Measurements from ENCODE around the gene HBB.
"Not testable (repeated sequence)": the region's sequence is repeated elsewhere in the genome, so short reads cannot be mapped to it uniquely, and the experiment has no call there.

Gene HBB

GRCh38 chr11:5226732-5227310 lies at the start of gene HBB:
Gene HBB, minus strand, starts transcription at chr11:5227071. Its CDS starts 50 bp downstream, at chr11:5227021.
- no peak for DNase-seq

DNA sequence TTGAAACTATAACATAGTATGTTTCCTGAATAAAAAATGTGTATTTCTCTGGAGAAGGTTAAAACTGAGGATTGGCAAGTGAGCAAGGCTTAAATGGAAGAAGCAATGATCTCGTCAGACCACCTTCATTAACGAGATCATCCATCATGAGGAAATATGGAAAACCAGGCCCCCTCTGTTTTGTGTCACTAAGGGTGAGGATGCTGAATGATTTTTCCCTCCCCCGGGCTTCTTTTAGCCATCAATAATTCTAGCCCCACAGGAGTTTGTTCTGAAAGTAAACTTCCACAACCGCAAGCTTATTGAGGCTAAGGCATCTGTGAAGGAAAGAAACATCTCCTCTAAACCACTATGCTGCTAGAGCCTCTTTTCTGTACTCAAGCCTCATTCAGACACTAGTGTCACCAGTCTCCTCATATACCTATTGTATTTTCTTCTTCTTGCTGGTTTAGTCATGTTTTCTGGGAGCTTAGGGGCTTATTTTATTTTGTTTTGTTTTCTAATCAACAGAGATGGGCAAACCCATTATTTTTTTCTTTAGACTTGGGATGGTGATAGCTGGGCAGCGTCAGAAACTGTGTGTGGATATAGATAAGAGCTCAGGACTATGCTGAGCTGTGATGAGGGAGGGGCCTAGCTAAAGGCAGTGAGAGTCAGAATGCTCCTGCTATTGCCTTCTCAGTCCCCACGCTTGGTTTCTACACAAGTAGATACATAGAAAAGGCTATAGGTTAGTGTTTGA lies 48.7 kb upstream of the HBB start:
- no peak for DNase-seq

DNA sequence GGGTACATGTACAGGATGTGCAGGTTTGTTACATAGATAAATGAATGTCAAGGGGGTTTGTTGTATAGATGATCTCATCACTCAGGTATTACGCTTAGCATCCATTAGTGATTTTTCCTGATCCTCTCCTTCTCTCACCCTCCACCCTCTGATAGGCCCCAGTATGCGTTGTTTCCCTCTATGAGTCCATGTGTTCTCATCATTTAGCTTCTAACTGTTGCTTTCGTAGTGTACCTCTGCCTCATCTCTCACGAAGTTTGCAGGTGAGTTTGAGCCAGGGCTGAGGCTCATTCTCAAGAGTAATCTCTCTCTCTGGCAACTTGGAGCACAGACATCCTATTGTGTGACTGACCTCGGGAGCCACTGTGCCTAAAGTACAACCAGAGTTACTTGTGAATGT lies 47.5 kb upstream of the HBB start:
- DNase-seq = no peak

DNA sequence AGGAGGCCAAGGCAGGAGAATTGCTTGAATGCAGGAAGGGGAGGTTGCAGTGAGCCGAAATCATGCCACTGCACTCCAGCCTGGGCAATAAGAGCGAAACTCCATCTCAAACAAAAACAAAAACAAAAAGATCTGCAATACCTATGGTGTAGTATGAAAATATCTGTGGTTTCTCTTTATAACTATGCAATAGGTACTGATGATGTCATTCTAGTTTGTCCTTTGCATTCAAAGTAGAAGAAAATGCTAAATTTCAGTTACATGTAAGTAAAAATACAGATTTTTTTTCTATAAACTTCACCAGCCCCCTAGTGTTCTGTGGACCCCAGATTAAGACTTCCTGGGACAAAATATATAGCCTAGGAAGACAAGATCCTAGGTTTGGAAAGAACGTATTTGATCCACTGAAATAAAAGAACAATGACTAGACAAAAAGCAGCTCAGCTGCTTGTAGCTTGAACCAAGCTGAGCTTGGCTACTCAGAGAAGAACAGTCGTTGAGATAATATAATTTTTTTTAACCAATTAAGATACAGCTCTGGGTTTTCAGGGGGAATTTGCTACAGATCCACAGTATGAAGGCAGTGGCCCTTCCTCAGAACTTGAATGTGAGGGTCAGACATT lies 45.6 kb upstream of the HBB start:
- DNase-seq = no peak

DNA sequence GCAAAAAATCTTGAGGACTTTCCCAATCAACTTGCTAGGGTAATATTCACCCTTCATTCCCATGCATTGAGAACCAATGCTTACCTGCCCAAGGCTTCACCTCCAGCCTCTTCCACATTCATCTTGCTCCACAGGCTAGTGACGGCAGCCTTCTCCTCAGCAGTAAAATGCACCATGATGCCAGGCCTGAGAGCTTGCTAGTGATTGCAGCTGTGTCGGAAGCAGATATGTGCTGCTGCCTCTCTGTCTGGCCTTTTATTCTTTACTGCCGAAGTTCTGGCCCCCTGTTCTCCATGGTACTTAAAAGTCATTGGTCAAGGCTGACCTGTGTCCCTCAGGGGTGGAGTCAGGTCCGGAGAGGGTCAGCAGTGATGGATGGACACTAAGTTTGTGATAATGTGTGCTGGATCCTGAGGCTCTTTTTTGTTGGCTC lies 42.9 kb upstream of the HBB start, which contains the start of gene HBE1:
HBE1 (minus strand) TSS at position 231 of the 433 bp plus-strand sequence; CDS start at position 176, 55 bp downstream.
- no peak for DNase-seq

GRCh38 chr11:5267033-5267563 lies 40.2 kb upstream of the HBB start:
- no peak for DNase-seq

DNA sequence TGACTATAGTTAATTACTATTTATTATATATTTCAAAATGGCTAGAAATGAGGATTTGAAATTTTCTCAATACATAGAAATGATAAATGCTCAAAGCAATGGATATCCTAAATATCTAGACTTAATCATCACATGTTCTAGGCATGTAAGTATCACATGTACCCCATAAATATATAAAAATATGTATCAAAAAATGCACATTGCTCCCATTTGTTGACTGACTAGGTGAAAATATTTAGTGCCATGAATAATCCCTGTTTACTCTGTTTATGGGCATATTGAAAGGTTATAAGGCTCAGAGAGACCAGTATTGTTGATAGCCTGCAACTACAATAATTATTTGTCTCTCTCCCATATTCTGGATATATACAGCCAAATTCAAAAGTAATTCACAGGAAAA lies 39.7 kb upstream of the HBB start:
- no peak for DNase-seq

DNA sequence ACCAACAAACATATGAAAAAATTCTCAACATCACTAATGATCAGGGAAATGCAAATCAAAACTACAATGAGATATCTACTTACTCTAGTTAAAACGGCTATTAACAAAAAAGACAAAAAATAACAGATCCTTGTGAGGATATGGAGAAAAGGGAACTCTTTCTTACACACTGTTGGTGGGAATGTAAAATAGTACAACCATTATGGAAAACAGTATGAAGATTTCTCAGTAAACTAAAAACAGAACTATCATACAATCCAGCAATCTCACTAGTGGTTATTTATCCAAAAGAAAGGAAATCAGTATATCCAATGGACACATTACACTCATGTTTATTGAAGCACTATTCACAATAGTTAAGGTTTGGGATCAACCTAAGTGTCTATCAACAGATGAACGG lies 39.0 kb upstream of the HBB start:
- no peak for DNase-seq

GRCh38 chr11:5258543-5259262 lies 31.8 kb upstream of the HBB start:
- DNase-seq = no peak

- no peak for DNase-seq
Observed at GRCh38 chr11:5257296-5257695, 30.4 kb upstream of the HBB start.

GRCh38 chr11:5254646-5255413 lies 28.0 kb upstream of the HBB start, which contains the start of gene HBG2:
Gene HBG2, minus strand, starts transcription at chr11:5254781. Its CDS starts 53 bp downstream, at chr11:5254728.
- DNase-seq = not testable (repeated sequence)

DNA sequence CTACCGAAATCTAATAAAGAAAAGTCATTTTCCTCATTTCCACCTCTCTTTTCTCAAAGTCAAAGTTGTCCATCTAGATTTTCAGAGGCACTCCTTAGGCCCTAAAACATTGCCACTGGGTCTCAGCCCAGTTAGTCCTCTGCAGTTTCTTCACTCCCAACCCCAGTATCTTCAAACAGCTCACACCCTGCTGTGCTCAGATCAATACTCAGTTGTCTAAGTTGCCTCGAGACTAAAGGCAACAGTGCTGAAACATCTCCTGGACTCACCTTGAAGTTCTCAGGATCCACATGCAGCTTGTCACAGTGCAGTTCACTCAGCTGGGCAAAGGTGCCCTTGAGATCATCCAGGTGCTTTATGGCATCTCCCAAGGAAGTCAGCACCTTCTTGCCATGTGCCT lies 27.2 kb upstream of the HBB start:
- not testable (repeated sequence) for DNase-seq

- DNase-seq = not testable (repeated sequence)
Observed at GRCh38 chr11:5253440-5253839, 26.6 kb upstream of the HBB start.

DNA sequence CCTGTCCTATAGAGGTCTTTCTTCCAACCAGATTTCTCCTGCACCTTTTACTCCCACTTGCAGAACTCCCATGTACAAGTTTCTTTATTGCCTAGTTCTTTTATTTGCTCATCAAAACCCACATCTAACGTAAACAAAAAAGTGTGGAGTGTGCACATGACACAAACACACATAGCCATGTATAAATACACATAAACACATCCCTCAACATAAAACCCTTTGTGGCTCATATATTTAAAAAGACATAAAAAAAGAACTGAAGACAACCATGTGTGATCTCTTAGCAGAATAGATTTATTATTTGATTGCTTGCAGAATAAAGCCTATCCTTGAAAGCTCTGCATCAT lies 26.0 kb upstream of the HBB start:
- no peak for DNase-seq

GRCh38 chr11:5252192-5252918 lies 25.5 kb upstream of the HBB start:
- DNase-seq = no peak

- DNase-seq = no peak
Observed at GRCh38 chr11:5251746-5252145, 24.9 kb upstream of the HBB start.

- DNase-seq = no peak
Observed at GRCh38 chr11:5250543-5251204, 23.8 kb upstream of the HBB start.

GRCh38 chr11:5249807-5250396 lies 23.0 kb upstream of the HBB start, which contains the start of gene HBG1:
Gene HBG1, minus strand, starts transcription at chr11:5249857. Its CDS starts 53 bp downstream, at chr11:5249804.
- not testable (repeated sequence) for DNase-seq

DNA sequence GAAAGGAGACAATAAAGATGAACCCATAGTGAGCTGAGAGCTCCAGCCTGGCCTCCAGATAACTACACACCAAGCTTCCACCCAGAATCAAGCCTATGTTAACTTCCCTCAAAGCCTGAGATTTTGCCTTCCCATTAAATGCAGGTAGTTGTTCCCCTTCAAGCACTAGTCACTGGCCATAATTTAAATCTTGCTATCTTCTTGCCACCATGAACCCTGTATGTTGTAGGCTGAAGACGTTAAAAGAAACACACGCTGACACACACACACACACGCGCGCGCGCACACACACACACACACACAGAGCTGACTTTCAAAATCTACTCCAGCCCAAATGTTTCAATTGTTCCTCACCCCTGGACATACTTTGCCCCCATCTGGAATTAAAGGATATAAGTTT lies 21.6 kb upstream of the HBB start:
- not testable (repeated sequence) for DNase-seq

- no peak for DNase-seq
Observed at GRCh38 chr11:5247472-5248192, 20.8 kb upstream of the HBB start.

Data from NCI-H1436 (cell line).